GM19467 (cell line): ENCODE measurements around the gene CACNA1S.

Source experiments
- ATAC-seq: cut with Tn5 transposase; IDR thresholded peaks from one replicate; pipeline ENCODE4 v1.9.1; 2021; ENCODE audit warnings: mild to moderate bottlenecking, moderate library complexity; ENCODE audit not compliant: unreplicated experiment

Gene CACNA1S

DNA sequence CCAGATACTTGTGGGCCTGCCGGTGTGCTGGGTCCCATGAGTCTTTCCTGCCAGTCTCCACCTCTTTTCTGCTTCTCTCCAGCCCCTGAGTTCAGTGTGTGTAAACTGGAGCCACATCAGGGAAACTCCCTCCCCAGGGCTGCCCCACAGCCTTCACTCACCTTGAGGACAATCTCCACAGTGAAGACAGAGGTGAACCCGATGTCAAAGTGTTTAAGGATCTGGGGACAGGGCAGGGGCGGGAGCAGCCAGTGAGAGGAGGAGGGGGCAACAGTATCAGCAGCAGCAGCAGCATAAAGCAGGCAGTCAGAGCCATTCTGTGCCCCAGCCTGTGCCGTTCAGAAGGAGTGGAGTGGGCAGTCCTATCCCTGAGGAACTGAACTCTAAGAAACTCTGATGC lies 43.2 kb downstream of the CACNA1S start:
- no peak for ATAC-seq

DNA sequence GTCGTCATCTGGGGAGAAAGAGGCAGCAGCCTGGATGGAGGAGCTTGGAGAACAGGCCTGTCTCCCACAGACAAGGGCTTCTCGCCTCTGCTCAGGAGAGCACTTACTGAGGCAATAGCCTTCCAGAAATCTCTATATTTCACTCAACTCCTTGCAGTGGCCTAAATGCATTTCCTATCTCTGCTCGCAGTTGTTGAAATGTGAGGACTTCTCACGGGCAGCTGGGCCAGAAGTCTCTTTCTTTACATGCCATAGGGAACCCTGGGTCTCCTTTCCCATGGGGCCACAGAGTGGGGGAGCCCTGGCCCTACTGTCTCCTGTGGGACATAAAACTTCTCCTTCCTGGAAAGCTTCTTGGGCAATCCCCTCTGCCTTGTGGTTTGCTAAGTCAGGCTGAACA lies 45.2 kb downstream of the CACNA1S start:
- no peak for ATAC-seq

GRCh38 chr1:201065686-201066085 lies 46.5 kb downstream of the CACNA1S start:
- no peak for ATAC-seq

- ATAC-seq: no peak
Observed at GRCh38 chr1:201064806-201065205, 47.4 kb downstream of the CACNA1S start.

- no peak for ATAC-seq
Observed at GRCh38 chr1:201063145-201063544, 49.1 kb downstream of the CACNA1S start.

DNA sequence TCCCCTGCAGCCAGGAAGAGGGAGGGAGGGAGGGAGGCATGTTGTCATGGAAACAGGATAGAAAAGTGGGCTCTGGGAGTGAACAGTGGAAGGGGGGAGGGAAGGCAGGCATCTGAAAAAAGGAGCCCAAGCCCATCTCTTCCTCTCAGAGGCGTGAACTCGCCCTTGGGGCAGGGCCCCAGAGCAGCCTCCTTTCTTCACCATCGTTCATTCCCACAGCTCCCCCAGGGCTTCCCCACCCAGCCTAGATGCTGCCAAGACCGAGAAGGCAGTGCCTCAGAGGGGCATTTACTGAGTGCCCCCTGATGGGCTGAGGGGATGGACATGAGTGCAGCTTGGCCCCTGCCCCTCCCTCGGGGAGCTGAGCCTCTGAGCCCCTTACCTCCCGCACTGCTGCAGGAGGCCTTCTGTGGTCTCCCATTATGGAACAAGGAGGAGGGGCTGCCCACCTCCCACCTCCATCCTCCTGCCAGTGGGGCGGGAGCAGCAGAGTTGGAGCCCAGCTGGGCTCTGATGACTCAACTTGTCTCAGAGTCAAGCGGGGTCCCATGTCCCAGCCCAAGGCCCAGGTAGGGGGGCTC lies 49.6 kb downstream of the CACNA1S start:
- no peak for ATAC-seq

- no peak for ATAC-seq
Observed at GRCh38 chr1:201061886-201062285, 50.3 kb downstream of the CACNA1S start.

GRCh38 chr1:201061049-201061448 lies 51.2 kb downstream of the CACNA1S start:
- no peak for ATAC-seq

- ATAC-seq: no peak
Observed at GRCh38 chr1:201060586-201060985, 51.6 kb downstream of the CACNA1S start.

DNA sequence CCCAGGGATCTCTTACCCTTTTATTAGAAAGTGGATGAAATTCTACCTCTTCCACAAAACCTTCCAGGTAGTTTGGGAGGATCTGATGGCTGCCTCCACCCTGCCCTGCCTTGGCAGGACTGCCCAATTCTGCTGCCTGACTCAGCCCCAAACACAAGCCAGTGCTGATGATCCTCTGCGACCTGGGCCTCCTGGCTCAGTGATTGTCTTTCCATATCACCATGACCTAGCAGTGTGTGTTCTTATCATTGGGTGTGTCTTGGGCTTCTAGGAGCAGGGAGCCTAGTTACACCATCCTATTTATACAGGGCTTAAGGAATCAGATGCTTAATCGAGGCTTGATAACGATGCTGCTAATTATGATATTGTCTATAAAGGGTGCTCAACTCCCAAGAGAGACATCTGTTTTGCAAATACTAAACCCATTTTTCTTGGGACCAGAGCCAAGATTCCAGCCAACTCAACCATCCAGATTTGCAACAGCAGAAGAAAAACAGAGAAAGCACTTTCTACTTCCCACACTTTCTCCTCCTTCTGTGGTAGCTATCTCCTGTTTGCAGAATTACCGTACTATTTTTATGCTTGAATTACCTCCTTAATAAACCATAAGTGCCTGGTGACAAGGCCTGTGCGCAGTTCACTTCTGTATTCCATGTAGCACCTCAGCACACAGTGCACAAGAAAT lies 52.2 kb downstream of the CACNA1S start:
- ATAC-seq: no peak

DNA sequence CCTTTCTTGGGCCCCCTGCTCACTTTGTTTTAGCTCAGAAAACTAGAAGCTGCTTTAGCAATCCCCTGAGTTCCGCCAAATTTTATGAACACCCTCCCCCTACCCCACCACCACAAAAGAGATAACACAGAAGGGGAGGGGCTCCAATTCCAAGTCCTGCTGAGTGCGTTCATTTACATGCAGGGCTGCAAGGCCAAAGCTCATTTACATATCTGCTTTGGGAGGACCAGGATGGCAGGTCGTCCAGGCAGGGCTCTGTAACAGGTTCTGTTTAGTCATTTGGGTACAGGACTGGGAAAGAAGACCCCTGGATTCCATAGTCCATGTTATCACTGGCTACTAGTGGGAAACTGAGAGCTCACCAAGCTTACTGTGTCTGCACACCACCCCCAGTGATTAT lies 52.8 kb downstream of the CACNA1S start:
- no peak for ATAC-seq

DNA sequence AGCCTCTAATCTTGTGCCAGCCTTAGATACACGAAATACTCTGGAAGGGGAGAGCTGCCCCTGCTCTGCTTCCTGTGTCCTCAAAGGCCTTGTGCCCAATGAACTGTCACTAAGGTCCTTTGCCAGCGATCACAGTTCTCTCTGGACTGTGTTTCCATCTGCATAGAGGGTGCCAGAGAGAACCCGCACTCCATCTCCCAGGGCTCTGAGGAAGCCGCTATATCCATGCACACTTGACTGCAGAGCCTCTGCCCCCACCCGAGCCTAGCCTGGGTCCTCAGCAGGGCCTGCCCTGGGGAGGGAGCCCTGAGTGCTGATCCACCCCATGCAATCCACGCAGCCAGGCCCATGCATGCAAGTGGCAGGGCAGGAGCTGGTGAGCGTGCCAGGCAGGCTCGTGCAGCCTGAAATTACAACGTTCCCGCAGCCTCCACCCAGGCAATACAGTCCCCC lies 58.1 kb downstream of the CACNA1S start:
- ATAC-seq: no peak

DNA sequence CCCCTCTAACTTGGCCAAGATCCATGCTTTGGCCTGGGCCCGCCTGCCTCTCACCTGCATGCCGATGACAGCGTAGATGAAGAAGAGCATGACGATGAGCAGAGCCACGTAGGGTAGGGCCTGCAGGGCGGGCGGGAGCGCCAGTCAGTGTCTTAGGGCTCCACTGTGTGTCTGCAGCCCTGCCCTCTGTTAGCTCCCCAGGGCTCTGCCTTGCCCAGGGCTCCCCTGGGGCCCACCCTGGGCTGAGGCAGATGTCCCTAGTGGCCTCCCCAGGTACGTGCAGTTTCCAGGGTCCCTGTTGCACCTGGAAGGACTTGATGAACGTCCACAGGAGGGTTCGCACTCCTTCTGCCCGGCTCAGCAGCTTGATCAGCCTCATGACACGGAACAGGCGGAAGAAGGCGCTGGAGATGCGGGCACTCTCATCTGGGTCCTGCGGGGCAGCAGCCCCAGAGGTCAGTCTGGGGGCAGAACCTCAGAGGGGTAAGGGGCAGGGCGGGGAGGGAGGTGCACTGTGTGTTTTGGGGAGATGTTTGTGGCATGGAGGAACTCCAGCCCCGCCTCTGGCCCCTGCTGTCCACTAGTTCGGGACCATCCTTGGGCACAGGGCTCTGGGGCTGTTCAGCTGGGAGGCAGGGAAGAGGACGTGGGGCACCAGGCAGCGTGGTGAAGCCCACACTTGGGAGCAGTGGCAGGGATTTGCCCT lies 58.9 kb downstream of the CACNA1S start:
- no peak for ATAC-seq

DNA sequence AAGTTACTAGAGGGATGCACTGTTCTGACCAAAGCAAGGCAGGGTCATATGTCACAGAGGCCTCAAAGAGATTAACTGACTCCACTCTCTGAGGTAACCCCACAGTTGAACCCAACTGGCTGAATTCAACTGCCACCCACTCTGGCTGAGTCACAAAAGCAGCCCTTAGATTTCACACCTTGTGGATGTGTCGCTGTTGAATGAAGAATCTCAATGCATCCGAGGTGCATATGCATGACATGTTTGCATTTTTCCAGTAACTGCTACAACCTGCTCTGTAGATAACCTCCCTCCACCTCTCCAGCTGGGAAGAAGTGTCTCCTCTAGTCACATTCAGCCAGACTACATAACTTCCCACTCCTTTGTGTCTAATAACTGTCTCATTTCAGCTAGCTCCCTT lies 60.8 kb downstream of the CACNA1S start:
- no peak for ATAC-seq

GRCh38 chr1:201050515-201051277 lies 61.5 kb downstream of the CACNA1S start:
- no peak for ATAC-seq

DNA sequence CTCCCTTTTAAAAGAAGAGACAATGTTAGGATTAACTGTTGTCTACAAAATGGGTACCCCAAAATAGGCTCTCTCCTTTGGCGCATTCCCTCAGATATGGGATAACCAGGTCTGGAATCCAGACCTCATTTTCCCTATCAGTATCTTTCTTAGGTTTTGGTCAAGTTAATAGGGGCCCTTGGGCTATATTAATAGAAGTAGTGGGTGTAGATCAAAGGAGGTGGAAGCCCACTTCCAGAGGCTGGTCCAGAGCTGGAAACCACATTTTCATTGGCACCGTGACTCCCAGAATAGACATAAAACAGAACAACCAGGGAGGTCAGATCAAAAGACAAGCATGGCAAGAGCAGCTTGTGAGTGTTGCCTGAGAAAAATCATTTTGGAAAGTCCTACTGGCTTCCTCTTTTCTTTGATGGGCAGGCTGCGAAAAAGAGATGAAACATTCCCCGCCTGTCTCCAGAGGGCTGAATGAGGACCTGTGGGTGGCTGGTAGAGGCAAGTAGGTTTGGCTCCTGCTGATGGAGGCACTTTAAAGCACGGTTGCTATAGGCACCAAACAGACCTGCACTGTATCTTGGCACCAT lies 62.9 kb downstream of the CACNA1S start:
- no peak for ATAC-seq

GRCh38 chr1:201048521-201048920 lies 63.7 kb downstream of the CACNA1S start:
- ATAC-seq: no peak

GRCh38 chr1:201044119-201044518 lies 68.1 kb downstream of the CACNA1S start:
- no peak for ATAC-seq

DNA sequence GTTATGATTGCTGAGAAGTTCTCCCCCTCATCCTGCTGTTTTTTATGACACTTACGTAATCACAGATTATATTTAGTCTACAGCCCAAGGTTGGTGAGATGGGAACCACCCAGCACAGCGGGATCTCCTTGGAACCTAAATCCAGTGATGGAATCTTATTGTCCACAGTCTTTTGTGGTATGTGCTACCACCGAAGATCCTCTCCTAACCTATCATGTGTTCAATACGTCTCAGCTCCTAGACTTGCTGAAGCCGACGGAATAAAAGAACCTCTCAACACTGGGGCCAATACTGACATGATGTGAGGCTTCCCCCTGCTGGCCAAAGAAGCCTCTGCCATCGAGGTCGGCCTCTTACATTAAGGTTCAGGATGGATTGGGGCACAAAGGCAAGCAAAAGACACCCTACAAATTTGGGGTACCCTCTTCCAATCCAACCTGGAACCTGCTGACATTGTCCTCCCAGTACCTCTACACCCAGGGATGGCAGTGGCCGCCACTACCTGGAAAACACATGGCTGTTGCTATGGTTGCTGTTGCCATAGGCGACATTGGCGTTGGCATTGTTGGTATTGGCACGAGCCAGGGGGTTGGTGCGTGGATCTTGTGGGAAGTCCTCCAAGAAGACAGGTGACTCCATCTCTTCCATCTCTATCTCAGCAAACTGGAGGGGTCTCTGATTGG lies 69.3 kb downstream of the CACNA1S start:
- no peak for ATAC-seq

DNA sequence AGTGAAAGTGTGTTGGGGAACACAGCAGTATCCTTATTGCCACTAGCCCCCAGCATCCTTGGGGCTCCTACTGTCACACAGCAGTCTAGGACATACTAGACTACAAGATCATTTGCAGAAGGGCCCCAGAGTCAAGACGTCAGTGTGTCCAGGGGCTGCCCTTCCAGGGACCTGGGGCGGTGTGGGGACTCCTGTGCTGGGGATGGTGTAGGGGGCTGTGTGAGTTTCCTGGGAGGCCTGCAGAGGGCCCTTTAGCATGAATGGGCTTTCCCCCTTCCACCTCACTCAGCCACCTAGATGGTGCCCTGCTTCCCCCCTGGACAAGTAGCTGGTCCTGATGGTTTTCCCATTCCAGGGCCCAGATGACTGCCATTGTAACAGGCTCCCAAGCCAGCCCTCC lies 71.2 kb downstream of the CACNA1S start:
- ATAC-seq: no peak

DNA sequence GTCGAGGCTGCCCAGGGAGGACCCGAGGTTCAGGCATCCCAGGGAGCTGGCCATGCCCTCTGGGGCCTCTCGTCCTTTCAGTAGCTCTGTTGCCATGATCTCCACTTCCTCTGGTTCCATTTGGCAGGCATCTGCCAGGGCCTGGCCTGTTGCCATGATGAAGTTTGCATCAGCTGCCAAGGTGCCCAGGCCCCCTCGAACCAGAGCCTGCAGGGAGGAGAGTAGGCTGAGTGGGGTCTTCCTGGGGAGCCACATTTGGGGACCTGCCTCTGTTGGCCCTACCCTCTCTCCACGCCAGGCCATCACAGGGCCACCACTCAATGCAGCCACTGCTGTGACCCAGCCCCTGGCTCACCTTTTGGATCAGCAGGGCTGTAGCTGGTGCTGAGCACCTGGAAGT lies 72.3 kb downstream of the CACNA1S start:
- ATAC-seq: no peak
